Cardiac atrium fibroblast (primary cell): Measurements from ENCODE around the gene ATP1B3. TPM values are rescaled to one million over a fixed set of nuclear protein-coding genes. Genes with fewer than 3 reads are reported as not detected.

Experiments
- total RNA-seq: library from RNA; depleted of rRNA; stranded (reverse); fragments of >200 nt; gene quantifications from 2 replicates; pipeline ENCODE4 v1.2.3, GENCODE V29; 2015

ATP1B3 gene
- 102 TPM in 2 replicates for total RNA-seq

GRCh38 chr3:141876381-141876890 lies at the start of gene ATP1B3:
ATP1B3 (plus strand) TSS chr3:141876643; CDS start chr3:141876802, 159 bp downstream.

Other genes starting within 250 kb of the ATP1B3 start
- 128 and 133 TPM in 2 replicates for gene RNF7, start 138.3 kb upstream of the ATP1B3 start, total RNA-seq
- not detected in 2 replicates for gene GRK7, start 113.2 kb upstream of the ATP1B3 start, total RNA-seq